ENCODE results near the gene MACF1.
"Not testable (repeated sequence)": the region's sequence is repeated elsewhere in the genome, so short reads cannot be mapped to it uniquely, and the experiment has no call there.

Gene MACF1

DNA sequence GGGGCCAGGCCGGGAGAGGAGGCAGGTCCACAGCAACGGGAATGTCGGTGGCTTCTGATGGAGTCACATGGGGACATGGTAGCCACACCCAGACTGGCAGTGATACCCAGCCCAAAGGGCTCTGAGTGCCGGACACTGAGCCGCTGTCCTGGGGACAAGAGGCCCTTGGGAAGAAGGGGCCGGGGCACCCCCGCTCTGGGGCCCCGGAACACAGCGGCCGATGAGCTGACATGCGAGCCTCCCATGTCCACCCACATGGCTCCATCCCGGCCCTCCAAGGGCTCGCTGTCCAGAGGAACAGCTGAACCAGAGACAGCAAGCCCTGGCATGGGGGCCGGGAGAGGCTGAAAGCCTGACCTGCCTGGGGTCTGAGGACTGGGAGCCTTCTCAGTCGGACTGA, 294.3 kb downstream of the MACF1 start:
- DNase-seq = not testable (repeated sequence)

DNA sequence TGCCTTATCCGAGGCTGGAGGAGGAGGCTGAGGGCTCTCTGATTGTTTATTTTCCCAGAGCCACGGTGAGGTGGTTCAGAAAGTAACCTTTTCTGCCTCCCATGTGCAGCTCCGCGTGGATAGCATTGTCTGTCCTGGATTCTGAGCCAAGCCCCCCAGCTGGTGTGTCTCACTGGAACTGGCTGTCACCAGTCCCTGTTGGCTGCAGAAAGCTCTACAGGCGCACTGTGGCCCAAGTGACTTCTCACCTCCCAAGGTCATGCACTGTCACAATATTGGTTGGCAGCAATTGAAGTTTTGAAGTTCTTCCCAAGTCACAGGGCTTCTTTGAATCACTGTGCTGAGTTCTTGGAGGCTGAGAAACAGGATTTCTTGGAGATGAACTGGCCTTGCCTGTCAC, 295.2 kb downstream of the MACF1 start:
- DNase-seq = no peak

DNA sequence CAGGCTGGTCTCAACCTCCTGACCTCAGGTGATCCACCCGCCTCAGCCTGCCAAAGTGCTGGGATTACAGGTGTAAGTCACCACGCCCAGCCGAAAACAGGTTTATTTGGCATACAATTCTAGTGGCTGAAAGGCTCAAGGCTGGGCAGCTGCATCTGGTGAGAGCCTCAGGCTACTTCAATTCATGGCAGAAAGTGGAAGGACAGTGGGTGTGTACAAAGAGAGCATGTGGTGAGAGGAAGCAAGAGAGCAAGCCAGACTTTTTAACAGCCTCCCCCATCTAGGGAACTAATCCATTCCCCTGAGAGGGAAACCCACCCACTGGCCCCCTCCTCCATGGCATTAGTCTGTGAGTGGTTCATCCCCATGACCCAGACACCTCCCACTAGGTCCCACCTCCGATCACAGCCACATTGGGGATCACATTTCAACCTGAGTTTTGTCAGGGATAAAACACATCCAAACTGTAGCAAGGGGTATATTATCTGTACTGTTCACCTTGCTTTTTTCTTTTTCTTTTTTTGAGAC, 296.4 kb downstream of the MACF1 start:
- no peak for DNase-seq

DNA sequence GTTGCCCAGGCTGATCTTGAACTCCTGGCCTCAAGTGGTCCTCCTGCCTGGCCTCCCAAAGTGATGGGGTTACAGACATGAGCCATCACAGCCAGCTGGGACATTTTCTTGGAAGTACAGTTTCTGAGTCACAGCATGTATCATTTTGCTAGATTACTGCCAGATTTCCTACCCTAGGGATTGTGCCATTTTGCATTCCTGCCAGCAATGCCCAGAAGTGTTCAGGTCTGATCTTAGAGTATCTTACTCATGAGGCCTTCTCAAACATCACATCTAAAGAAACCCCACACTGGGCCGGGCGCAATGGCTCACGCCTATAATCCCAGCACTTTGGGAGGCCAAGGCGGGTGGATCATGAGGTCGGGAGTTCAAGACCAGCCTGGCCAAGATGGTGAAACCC, 297.2 kb downstream of the MACF1 start:
- no peak for DNase-seq

DNA sequence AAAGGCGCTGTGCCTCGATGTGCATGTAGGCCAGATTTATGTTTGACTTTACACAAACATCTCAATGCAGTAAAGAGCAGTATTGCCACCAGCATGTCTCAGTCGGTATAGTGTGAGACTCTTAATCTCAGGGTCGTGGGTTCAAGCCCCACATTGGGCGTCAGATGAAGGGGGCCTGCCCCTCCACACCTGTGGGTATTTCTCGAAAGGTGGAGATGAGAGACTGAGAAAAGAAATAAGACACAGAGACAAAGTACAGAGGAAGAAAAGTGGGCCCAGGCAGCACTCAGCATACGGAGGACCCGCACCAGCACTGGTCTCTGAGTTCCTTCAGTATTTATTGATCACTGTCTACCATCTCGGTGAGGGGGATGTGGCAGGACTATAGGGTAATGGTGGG, 299.9 kb downstream of the MACF1 start:
- DNase-seq = not testable (repeated sequence)

DNA sequence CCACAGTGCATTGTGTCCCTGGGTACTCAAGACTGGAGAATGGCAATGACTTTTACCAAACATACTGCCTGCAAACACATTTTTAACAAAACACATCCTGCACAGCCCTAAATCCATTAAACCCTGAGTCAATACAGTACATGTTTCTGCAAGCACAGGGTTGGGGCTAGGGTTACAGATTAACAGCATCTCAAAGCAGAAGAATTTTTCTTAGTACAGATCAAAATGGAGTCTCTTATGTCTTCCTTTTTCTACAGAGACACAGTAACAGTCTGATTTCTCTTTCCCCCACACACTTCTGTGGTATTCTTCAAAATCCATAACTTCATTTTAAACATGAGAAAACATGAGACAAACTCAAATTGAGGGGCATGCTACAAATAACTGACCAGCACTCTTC, 300.8 kb downstream of the MACF1 start:
- no peak for DNase-seq

DNA sequence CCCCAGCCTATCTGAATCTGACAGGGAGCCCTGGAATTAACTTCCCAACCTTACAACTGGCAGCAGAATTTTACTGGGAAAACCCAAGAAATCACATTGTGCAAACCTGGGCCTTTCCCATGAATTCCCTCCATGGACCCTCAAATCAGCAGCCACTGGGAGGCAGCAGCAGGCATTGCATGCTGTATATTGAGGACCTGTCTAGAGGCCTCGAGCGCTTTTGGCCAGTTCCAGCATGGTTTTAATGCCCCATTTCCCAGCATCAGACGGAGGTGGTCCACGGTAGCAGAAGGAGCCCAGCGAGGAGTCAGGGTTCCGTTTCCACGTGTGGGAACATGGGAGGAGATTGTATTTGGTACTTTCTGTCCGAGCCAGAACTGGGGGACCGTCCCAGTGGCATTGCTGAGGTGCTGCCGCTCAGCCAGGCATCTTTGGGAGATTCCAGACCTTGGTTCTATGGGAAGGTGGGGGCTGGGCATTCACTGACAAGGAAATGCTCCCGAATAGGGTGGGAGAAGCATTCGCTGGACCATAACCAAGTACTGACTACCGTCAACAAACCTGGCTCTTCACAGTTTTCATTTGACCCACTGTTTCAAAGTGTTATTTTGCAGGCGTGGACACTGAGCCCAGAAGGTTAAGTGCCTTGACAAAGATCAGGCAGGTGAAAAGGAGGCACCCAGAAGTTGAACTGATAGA, 302.9 kb downstream of the MACF1 start:
- DNase-seq = no peak

DNA sequence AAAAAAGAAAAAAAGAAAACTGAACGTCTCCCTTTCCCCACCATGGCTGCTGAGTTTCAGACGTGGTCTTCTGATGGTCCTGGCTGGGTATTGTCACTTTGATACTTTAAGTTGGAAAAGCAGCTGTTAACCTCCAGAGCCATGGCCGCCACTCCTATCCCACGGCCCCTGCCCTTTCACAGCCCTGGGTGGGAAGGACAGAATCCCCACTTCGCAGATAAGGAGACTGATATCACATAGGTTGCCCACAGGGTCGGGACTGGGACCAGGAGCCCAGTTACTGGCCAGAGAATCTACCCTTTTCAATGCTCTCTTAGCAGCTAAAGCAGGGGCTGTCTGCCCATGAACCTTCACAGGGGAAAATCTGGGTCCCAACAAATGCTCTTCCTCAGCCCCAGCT, 303.8 kb downstream of the MACF1 start:
- no peak for DNase-seq

DNA sequence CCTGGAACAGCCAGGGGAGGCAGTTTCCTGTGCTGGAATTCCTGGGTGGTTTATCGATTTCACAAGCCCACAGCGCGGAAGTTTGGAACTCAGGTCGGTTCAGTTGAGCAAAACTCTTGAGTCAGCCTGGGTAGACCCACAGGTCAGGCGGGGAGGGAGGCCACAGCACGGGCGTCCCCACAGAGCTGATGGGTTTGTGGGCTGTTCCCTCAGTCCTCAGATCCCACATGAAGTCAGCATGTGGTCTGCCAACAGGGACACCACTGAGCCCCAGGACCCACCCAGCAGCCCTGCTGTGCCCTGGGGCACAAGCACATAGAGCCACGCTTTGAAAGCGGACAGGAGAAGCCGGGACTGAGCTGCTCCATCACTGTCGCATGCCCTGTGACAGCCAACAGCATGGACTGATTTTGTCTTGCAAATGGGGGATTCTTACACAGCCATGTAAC, 304.4 kb downstream of the MACF1 start:
- no peak for DNase-seq

DNA sequence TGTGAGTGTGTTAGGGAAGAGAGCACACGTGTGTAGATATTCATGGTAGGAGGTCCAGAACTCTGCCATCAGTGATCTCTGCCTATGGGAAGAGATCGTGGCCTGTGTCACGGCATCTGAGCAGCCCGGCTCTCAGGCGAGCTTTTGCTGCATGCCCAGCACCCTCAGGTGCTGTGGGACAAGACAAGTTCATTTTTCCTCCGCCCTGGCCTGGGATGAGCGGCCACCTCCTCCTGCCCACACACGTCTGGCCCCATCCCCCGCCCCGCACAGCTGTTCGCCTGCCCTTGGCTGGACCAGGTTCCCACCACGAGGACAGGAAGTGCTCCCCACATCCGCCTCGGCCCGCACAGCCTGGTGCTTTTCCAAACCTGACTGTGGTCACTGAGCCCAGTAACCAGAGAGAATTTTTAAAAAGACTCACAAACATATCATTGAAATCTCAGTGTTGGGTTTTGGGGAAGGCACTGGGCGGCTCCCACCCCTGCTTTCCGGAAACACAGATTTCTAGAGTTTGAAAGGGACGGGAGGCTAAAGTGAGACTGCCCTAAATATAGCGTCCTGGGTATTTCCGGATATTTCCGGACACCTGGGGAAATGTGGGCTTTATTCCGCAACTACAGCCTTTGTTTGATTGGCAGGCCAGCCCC, 305.0 kb downstream of the MACF1 start:
- no peak for DNase-seq

DNA sequence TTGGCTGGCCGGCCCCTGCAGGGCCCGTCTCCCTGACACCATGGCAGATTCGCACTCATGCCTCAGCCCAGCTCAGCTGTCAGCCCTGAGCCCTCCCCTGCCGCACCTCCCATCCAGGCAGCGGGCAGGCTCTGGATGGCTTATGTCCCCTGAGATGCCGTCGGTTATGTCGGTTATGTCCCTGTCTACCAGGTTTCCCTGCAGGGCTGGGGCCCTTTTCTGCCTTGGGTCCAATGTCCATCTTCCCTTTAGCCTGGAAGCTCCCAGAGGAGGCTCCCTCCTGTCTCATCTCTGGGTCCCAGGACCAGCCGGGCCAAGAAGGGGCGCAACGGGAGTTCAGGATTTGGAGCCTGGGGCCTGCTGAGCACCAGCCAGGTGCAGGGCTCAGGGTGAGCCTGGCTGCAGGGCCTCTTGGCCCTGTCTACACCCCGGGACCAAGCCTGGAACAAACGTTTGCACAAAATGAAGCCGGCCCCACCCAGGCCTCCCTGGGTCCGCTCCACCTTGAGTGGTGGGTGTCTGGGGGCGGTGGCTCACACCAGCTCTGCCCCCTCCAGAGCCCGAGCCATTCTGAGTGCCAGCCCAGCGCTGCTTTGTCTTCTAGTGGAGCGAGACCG, 306.2 kb downstream of the MACF1 start:
- not testable (repeated sequence) for DNase-seq

DNA sequence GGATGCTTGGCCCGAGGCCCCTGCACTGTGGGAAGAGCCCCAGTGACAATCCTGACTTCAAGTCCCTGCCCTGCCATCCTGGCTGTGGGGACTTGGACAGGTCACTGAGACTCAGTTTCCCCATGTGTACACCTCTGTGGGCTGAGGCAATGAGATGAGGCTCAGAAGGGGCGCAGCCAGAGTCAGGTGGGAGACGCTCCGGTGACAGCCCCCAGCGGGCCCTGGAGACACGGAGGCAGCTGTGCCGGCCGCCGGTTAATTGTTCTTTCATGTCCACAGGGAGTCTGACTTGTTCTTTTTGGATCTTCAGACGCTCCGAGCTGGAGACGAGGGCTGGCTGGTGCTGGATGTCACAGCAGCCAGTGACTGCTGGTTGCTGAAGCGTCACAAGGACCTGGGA, 307.0 kb downstream of the MACF1 start:
- DNase-seq = not testable (repeated sequence)

DNA sequence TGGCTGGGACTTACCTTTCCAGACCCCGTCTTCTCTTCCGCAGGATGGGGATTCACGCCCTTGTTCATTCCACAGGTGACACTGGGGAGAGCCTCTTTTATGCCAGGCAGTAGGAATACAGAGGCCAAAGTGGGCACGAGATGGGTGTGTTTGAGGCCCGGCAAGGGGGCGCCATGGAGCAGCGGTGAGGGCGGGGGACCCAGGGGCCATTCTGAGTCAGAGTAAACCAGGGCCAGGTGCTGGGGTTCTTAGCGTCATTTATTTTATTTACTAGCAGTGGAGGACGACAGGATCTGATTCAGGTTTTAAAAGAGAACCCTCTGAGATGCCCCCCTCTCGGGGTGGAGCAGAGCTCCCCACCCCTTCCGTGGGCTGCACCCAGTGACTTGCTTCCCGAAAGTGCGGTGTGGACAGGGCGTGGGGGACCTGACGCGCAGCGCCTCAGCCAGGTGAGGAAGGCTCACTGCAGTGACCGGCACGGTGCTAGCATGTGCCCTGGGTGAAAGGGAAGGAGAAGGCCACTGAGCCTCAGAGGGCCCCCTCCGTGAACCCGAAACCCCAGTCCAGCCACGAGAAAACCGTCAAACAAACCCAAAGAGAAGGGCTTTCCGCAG, 307.8 kb downstream of the MACF1 start:
- DNase-seq = not testable (repeated sequence)

DNA sequence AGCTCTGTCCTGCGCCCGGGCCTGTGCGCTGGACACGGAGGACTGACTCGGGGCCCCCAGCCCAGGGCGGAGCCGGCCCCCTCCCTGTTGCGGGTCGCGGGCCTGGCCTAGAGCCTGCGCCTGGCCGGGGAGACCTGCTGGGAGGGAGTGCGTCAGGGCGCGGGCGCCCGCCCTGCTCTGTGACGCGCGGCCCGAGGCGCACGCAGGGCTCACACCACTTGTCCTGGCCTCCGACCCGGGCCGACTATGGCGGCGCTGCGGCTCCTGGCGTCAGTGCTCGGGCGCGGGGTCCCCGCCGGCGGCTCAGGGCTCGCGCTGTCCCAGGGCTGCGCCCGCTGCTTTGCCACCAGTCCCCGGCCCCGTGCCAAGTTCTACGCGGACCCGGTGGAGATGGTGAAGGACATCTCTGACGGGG, 310.2 kb downstream of the MACF1 start:
- not testable (repeated sequence) for DNase-seq

DNA sequence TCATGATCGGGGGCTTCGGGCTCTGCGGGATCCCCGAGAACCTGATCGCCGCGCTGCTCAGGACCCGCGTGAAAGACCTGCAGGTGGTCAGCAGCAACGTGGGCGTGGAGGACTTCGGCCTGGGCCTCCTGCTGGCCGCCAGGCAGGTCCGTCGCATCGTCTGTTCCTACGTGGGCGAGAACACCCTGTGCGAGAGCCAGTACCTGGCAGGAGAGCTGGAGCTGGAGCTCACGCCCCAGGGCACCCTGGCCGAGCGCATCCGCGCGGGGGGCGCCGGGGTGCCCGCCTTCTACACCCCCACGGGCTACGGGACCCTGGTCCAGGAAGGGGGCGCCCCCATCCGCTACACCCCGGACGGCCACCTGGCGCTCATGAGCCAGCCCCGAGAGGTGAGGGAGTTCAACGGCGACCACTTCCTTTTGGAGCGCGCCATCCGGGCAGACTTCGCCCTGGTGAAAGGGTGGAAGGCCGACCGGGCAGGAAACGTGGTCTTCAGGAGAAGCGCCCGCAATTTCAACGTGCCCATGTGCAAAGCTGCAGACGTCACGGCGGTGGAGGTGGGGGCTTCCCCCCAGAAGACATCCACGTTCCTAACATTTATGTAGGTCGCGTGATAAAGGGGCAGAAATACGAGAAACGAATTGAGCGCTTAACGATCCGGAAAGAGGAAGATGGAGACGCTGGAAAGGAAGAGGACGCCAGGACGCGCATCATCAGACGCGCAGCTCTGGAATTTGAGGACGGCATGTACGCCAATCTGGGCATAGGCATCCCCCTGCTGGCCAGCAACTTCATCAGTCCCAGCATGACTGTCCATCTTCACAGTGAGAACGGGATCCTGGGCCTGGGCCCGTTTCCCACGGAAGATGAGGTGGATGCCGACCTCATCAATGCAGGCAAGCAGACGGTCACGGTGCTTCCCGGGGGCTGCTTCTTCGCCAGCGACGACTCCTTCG, 310.9 kb downstream of the MACF1 start:
- DNase-seq = not testable (repeated sequence)

DNA sequence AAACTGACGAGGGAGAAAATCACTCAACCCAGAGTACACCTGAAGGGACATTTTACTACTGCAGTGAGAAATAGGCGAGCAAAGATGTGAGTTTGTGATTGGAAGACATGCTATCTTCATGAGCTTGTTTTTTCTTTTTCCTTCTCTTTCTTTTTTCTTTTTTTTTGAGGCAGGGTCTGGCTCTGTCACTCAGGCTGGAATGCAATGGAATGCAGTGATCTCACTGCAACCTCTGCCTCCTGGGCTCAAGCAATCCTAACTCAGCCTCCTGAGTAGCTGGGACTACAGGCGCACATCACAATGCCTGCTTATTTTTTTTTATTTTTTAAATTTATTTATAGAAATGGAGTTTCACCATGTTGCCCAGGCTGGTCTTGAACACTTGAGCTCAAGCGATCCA, 312.3 kb downstream of the MACF1 start:
- DNase-seq = not testable (repeated sequence)

DNA sequence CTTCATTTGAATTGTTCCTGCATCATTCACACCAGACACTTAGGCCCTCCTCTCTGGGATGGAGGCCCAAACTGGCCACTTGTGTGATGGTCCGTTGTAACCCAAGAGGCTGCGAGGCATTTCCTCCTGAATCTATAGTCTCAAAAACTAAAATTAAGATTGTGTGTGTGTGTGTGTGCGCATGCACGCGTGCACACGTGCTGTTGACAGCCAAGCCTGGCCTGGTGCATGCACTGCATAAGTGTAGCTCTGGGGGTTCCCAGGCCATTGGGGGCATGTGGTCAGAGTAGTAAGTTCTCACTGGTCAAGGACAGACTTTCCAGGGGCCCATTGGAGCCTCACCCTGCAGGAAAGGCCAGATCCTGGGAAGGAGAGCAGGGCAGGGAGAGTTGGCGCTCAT, 313.4 kb downstream of the MACF1 start:
- not testable (repeated sequence) for DNase-seq

DNA sequence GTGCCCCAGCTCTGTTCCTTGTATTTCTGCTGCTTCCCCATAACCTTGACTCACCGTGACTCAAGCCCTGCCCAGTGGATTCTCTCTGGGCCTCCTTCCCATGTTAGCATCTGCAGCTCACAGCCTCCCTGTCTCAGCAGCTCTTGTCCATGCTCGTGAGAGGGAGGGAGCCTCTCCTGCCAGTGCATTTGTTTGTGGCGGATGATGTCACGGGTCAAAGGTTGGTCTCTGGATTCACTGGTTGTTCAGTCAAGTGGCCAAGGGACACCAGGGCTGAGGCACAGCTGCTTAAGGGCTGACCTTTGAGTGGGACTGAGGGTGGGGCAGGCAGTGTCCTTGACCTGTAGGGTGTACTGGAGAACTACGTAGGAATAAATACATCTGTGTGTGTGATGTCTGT, 314.9 kb downstream of the MACF1 start:
- DNase-seq = not testable (repeated sequence)

DNA sequence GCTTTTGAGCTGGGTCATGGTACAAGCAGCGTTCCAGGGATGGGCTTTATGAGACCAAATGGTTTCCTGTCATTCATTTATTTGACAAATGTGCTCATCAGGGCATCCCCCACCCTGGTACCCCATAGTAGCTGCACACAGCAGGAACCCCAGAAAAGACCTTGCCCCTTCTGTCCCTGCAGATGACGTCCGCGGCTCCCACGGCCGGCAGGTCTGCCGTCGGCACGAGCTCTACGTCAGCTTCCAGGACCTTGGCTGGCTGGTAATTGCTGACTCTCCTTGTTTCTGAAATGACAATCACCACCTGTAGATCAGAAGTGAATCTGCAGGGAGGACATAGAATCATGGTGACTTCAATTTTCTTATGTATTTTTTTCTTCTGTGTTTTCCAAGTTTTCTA, 317.7 kb downstream of the MACF1 start:
- DNase-seq = not testable (repeated sequence)

DNA sequence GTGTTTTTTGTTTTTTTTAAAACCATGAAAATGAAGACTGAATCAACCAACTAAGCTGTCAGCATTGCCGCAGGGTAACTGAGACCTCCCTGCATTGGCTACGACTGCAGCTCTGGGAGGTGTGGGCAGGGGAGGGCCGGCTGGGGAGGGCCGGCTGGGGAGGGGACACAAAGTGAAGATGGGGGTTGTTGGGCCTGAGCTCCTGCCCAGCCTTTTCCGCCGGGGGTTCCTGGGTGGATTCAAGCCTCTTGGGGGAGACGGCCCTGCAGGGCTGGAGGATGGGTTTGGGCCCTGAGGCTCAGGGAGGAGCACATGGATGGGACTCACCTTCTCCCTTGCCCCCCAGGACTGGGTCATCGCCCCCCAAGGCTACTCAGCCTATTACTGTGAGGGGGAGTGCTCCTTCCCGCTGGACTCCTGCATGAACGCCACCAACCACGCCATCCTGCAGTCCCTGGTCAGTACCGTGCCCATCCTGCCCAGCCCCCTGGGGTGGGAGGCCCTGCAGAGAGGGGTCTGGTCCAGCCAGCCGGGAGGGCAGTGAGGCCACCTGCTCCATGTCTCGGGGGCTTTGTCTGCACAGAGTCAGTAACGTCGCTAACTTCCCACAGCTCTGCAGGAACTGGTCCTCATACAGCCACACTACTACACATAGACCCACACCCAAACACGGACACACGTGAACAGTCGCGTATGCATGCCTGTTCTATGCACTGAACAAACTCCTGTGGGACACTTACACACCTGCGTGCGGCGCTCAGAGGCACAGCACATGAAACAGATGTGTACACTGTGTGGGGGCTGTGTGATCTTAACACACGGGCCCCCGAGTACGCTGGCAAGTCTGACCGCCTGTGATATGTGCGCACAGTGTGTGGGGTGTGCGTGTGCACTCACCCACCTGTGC, 318.4 kb downstream of the MACF1 start:
- no peak for DNase-seq

DNA sequence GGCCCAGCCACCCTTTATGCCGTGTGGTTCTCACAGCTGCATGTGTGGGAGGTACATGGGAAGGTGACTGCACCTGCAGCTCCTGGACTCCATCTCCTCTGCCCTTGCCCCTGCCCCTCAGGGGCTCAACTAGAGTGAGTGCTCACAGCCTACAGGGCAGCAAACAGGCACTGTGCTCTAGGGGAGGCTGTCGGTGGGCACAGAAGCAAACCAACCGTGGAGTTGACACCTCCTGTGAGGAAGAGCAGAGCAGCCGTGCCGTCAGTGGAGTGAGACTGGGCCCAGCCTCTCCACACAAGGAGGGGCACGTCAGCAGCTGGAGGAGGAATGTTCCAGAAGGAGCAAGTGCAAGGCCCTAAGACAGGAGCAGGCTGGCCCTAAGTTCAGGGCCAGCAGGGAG, 319.7 kb downstream of the MACF1 start:
- DNase-seq = no peak
